IPS-20b (cell line): ENCODE measurements around the gene GRK1.
"Not testable (repeated sequence)": the region's sequence is repeated elsewhere in the genome, so short reads cannot be mapped to it uniquely, and the experiment has no call there.

ENCODE experiments used
- H3K27ac ChIP-seq: one replicate; pipeline ENCODE4 v1.5.1; 2013; ENCODE audit warnings: low read length
- H3K27me3 ChIP-seq: 2 replicates; pipeline ENCODE4 v1.6.1; 2013; ENCODE audit warnings: mild to moderate bottlenecking, low read length, inconsistent platforms; ENCODE audit not compliant: insufficient read depth
- H3K36me3 ChIP-seq: 2 replicates; pipeline ENCODE4 v1.6.1; 2013; ENCODE audit warnings: low read depth, mild to moderate bottlenecking, inconsistent platforms, low read length, moderate library complexity; ENCODE audit not compliant: insufficient read depth
- H3K4me1 ChIP-seq: 2 replicates; pipeline ENCODE4 v1.6.1; 2013; ENCODE audit warnings: mild to moderate bottlenecking, control low read depth, inconsistent platforms, low read length, moderate library complexity; ENCODE audit not compliant: insufficient read depth
- H3K4me3 ChIP-seq: 2 replicates; pipeline ENCODE4 v1.5.1; 2013; ENCODE audit warnings: mild to moderate bottlenecking, low read length, inconsistent platforms
- H3K9ac ChIP-seq: 2 replicates; pipeline ENCODE4 v1.6.1; 2013; ENCODE audit warnings: low read depth, mild to moderate bottlenecking, inconsistent platforms, low read length, moderate library complexity
- H3K9me3 ChIP-seq: 2 replicates; pipeline ENCODE4 v1.6.1; 2013; ENCODE audit warnings: mild to moderate bottlenecking, low read depth, low read length, inconsistent platforms; ENCODE audit not compliant: insufficient read depth

The GRK1 gene

DNA sequence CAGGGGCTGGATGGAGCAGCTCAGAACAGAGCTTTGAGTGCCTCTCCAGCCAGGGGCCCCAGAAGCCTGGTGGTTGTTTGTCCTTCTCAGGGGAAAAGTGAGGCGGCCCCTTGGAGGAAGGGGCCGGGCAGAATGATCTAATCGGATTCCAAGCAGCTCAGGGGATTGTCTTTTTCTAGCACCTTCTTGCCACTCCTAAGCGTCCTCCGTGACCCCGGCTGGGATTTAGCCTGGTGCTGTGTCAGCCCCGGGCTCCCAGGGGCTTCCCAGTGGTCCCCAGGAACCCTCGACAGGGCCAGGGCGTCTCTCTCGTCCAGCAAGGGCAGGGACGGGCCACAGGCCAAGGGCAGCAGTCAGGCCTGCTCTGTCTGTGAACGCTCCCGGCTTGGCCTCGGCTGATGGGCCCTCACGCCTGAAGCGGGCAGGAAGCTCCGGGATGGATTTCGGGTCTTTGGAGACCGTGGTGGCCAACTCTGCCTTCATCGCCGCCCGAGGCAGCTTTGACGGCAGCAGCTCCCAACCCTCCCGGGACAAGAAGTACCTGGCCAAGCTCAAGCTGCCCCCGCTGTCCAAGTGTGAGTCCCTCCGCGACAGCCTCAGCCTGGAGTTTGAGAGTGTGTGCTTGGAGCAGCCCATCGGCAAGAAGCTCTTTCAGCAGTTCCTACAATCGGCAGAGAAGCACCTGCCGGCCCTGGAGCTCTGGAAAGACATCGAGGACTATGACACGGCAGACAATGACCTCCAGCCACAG, at the start of gene GRK1:
GRK1 (plus strand) TSS at position 269 of the 751 bp plus-strand sequence; CDS start at position 437, 168 bp downstream.
- no peaks in the 10 kb centered on the region for H3K9me3 ChIP-seq
- no peaks in the 10 kb centered on the region for H3K27me3 ChIP-seq
- H3K4me1 ChIP-seq: no peaks in the 10 kb centered on the region
- no peak within 1 kb of the TSS for H3K27ac ChIP-seq
- no peak within 1 kb of the TSS for H3K9ac ChIP-seq
- H3K36me3 ChIP-seq: no peaks in the 10 kb centered on the region
- H3K4me3 ChIP-seq: no peak within 1 kb of the TSS

- peaks cover under 1% of the 10 kb centered on the region; the same call in 1 of the 2 replicates for H3K9me3 ChIP-seq
- H3K27me3 ChIP-seq: no peaks in the 10 kb centered on the region
- peaks cover 29% of the 10 kb centered on the region for H3K36me3 ChIP-seq
- H3K9ac ChIP-seq: no peak overlapping the region
- H3K27ac ChIP-seq: no peak overlapping the region
- no peak overlapping the region for H3K4me3 ChIP-seq
- H3K4me1 ChIP-seq: peaks cover 15% of the 10 kb centered on the region
Measured at GRCh38 chr13:113617961-113618360, 49.1 kb upstream of the GRK1 start.

GRCh38 chr13:113618455-113618854, 48.6 kb upstream of the GRK1 start:
- peaks cover 30% of the 10 kb centered on the region for H3K36me3 ChIP-seq
- no peaks in the 10 kb centered on the region for H3K27me3 ChIP-seq
- H3K9ac ChIP-seq: no peak overlapping the region
- no peak overlapping the region for H3K27ac ChIP-seq
- peaks cover 3% of the 10 kb centered on the region; the same call in 1 of the 2 replicates for H3K9me3 ChIP-seq
- H3K4me1 ChIP-seq: peaks cover 15% of the 10 kb centered on the region
- no peak overlapping the region for H3K4me3 ChIP-seq

DNA sequence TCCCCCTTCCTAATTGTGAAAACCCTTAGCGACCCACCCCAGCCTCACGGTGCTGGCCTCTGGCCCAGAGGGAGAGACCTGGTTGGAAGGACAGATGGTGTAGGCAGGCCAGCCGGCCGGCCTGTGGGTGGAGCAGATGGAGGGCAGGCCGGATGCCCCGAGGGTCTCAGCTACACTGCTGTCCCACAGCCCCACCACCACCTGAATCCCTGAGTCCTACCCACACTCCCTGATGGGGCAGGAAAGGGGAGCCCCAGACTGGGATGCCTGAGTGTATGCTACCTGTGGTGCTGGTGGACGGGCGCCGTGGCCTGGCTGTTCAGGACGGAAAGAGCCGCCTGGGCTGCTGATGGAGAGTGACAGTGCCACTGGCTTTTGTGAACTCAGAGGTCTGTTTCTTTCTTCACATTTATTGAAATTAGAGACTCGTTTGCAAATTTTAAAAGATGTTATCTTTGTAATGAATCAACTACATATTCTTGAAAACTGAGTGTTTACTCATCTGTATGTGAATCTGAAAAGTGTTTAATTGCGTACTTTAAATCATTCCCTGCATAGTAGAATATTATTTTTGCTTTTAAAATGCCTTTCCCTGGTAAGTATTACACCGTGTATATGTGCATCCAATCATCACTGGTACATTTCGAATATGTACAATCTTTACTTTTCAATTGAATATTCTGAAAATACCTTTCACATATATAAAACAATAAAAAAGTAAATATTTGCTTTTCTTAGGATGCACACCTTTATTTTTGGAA, 46.8 kb upstream of the GRK1 start:
- Histone ChIP-seq H3K9me3 (peaks cover 6% of the 10 kb centered on the region), H3K27me3 (no peaks in the 10 kb centered on the region), H3K9ac (no peak overlapping the region), H3K27ac (no peak overlapping the region), H3K4me1 (peaks cover 15% of the 10 kb centered on the region), H3K4me3 (no peak overlapping the region), H3K36me3 (peaks cover 32% of the 10 kb centered on the region)

- Histone ChIP-seq H3K27me3 (no peaks in the 10 kb centered on the region), H3K9me3 (peaks cover 6% of the 10 kb centered on the region), H3K27ac (no peak overlapping the region), H3K4me1 (peaks cover 15% of the 10 kb centered on the region), H3K4me3 (no peak overlapping the region), H3K9ac (no peak overlapping the region), H3K36me3 (peaks cover 28% of the 10 kb centered on the region)
Measured at GRCh38 chr13:113621046-113621445, 46.0 kb upstream of the GRK1 start.

GRCh38 chr13:113621498-113621897, 45.5 kb upstream of the GRK1 start:
- peaks cover 10% of the 10 kb centered on the region for H3K4me1 ChIP-seq
- H3K4me3 ChIP-seq: not testable (repeated sequence)
- peaks cover 32% of the 10 kb centered on the region for H3K36me3 ChIP-seq

DNA sequence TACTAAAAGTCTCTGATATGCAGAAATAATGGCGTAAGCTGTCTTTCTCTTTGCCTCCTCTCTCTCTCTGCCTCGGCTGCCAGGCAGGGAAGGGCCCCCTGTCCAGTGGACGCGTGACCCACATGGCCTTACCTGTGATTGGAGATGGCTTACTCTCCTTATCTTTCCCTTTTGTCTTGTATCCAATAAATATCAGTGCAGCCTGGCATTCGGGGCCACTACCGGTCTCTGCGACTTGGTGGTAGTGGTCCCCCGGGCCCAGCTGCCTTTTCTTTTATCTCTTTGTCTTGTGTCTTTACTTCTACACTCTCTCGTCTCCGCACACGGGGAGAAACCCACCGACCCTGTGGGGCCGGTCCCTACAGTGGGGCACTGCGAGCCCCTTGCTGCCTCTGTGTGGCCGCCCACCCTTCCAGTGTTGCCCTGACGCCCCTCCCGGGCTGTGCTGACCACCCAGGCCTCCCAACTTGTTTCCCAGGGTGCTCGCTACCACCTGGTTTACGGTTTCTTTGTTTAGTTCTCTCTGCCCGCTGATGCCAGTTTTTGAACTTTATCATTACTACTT, 45.0 kb upstream of the GRK1 start:
- H3K9me3 ChIP-seq, H3K27ac ChIP-seq, H3K27me3 ChIP-seq, H3K4me3 ChIP-seq, H3K4me1 ChIP-seq, H3K9ac ChIP-seq: not testable (repeated sequence)
- H3K36me3 ChIP-seq: peaks cover 37% of the 10 kb centered on the region

More at GRCh38 chr13:113621498-113621897, 45.5 kb upstream of the GRK1 start:
- not testable (repeated sequence) for H3K27me3 ChIP-seq, H3K9me3 ChIP-seq, H3K9ac ChIP-seq, H3K27ac ChIP-seq

DNA sequence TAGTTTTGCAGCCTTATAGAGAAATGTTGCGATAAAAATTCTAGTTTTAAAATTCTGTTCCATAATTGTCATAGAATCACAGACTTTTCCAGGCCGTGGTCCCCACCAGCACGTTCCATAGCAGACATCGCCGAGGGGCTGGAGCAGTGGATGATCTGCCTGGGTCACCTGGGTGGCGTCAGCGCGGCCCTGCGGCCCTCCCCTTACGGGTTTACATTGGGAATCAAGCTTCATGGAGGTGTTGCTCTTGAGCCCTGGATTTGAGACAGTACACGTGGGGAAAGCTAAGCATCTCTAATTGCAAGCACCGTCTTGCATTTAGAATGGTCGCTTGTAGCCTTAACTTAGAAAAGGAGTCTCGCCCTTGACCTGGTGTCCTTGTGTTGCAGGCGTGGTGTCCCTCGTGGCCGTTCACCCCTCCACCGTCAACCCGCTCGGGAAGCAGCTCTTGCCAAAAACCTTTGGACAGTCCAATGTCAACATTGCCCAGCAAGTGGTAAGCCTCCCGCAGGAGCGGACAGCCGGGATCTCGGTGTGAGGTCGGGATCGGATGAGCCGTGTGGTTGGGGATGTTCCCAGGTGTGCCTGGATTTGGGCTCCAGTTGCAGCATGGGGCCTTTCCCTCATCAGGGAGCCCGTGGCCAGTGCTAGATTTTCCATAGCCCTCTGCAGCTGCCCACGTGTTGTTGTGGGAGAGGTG, 44.1 kb upstream of the GRK1 start:
- Histone ChIP-seq H3K4me3 (no peak overlapping the region), H3K9ac (no peak overlapping the region), H3K27me3 (no peaks in the 10 kb centered on the region), H3K36me3 (peaks cover 44% of the 10 kb centered on the region), H3K9me3 (peaks cover 6% of the 10 kb centered on the region), H3K4me1 (peaks cover under 1% of the 10 kb centered on the region; the same call in 1 of the 2 replicates), H3K27ac (no peak overlapping the region)

- H3K9ac ChIP-seq: no peak overlapping the region
- no peaks in the 10 kb centered on the region for H3K4me1 ChIP-seq
- H3K27me3 ChIP-seq: no peaks in the 10 kb centered on the region
- no peak overlapping the region for H3K4me3 ChIP-seq
- peaks cover 51% of the 10 kb centered on the region for H3K36me3 ChIP-seq
- peaks cover 6% of the 10 kb centered on the region for H3K9me3 ChIP-seq
- no peak overlapping the region for H3K27ac ChIP-seq
Measured at GRCh38 chr13:113623491-113624234, 43.4 kb upstream of the GRK1 start.

GRCh38 chr13:113624235-113624587, 42.8 kb upstream of the GRK1 start:
- no peak overlapping the region for H3K4me3 ChIP-seq
- H3K4me1 ChIP-seq: no peaks in the 10 kb centered on the region
- H3K27ac ChIP-seq: no peak overlapping the region
- no peak overlapping the region for H3K9ac ChIP-seq
- H3K36me3 ChIP-seq: peaks cover 56% of the 10 kb centered on the region
- H3K9me3 ChIP-seq: peaks cover 6% of the 10 kb centered on the region
- no peaks in the 10 kb centered on the region for H3K27me3 ChIP-seq
